B cell (primary cell): ENCODE results near the gene IFI30. TPM values are rescaled to one million over a fixed set of nuclear protein-coding genes. Genes with fewer than 3 reads are reported as not detected.

Experiments
- ATAC-seq: fragments of 200-7000 bp; cut with Tn5 transposase; one replicate; pipeline ENCODE4 v1.10.0; 2021; ENCODE audit warnings: low read depth, mild to moderate bottlenecking, moderate number of reproducible peaks, moderate library complexity
- CTCF ChIA-PET: fragments of 350-600 bp; sonication (Branson Sonifier 250); formaldehyde crosslinking; loops from one replicate; lab custom pipeline; 2021; ENCODE audit warnings: antibody characterized with exemption, inconsistent platforms; lab: Charles Lee
- POLR2A ChIA-PET: fragments of 350-600 bp; sonication (Branson Sonifier 250); formaldehyde crosslinking; loops from one replicate; lab custom pipeline; 2021; ENCODE audit warnings: antibody characterized with exemption; lab: Charles Lee
- DNase-seq: peaks from one replicate; pipeline ENCODE4 v3.0.0; 2013
- H2AFZ ChIP-seq: 2 replicates; pipeline ENCODE4 v1.6.1; 2012; ENCODE audit warnings: mild to moderate bottlenecking, low read depth, low read length; ENCODE audit not compliant: insufficient read depth, poor library complexity, severe bottlenecking
- H3K27ac ChIP-seq, 2 donors: 1 replicate in 1 of 2; 2 replicates in 1 of 2; pipeline ENCODE4 v1.5.1; 2012 to 2013; ENCODE audit warnings: low read length in 2 of 2, mild to moderate bottlenecking in 2 of 2, moderate library complexity in 1 of 2
- H3K27me3 ChIP-seq, 4 experiments: fragments of 200-600 bp in 1 of 4; sonication (generic) in 1 of 4; replicated peaks in 1 of 4; 1 replicate in 2 of 4; 2 replicates in 2 of 4; pipeline versions ENCODE4 v1.6.1 to v1.7.0; 2013 to 2016; ENCODE audit warnings: low read length in 3 of 4, mild to moderate bottlenecking in 2 of 4, mixed read lengths in 1 of 4, moderate library complexity in 1 of 4; ENCODE audit not compliant: insufficient read depth in 4 of 4, control insufficient read depth in 3 of 4; ENCODE audit errors: control extremely low read depth in 1 of 4
- H3K36me3 ChIP-seq, 2 experiments: replicated peaks in 1 of 2; 1 replicate in 1 of 2; 2 replicates in 1 of 2; pipeline versions ENCODE4 v1.6.1 to v1.7.1; 2013; ENCODE audit warnings: low read length in 1 of 2; ENCODE audit not compliant: insufficient read depth in 2 of 2, control insufficient read depth in 1 of 2; ENCODE audit errors: control extremely low read depth in 1 of 2, extremely low read depth in 1 of 2
- H3K4me1 ChIP-seq, 2 donors: fragments of 200-600 bp in 1 of 2; sonication (generic) in 1 of 2; 1 replicate in 1 of 2; 2 replicates in 1 of 2; pipeline versions ENCODE4 v1.5.1 to v1.6.1; 2013 to 2017; ENCODE audit warnings: low read length in 2 of 2; ENCODE audit not compliant: control insufficient read depth in 2 of 2, insufficient read depth in 2 of 2
- H3K4me2 ChIP-seq: replicated peaks from 2 replicates; pipeline ENCODE3; 2012; ENCODE audit warnings: mild to moderate bottlenecking, low read depth, low read length; ENCODE audit not compliant: poor library complexity, severe bottlenecking
- H3K4me3 ChIP-seq, 5 experiments: fragments of 200-600 bp in 1 of 5; sonication (generic) in 1 of 5; 1 replicate in 3 of 5; 2 replicates in 2 of 5; pipeline versions ENCODE4 v1.5.1 to v1.7.0; 2011 to 2016; ENCODE audit warnings: low read length in 4 of 5, mild to moderate bottlenecking in 4 of 5, low read depth in 2 of 5, control low read depth in 1 of 5, moderate library complexity in 1 of 5; ENCODE audit not compliant: insufficient read depth in 1 of 5; ENCODE audit errors: control extremely low read depth in 1 of 5, extremely low read depth in 1 of 5
- H3K79me2 ChIP-seq: fragments of 200-600 bp; sonication (generic); one replicate; pipeline ENCODE4 v1.6.0; 2016; ENCODE audit warnings: low read length; ENCODE audit not compliant: control insufficient read depth, insufficient read depth
- H3K9ac ChIP-seq: fragments of 200-600 bp; sonication (generic); 2 replicates; pipeline ENCODE4 v1.6.1; 2017; ENCODE audit warnings: mild to moderate bottlenecking, low read length, moderate library complexity
- H3K9me3 ChIP-seq, 3 donors: one replicate each; pipeline versions ENCODE4 v1.6.1 to v1.7.1; 2013; ENCODE audit warnings: low read length in 2 of 3; ENCODE audit not compliant: control insufficient read depth in 2 of 3, insufficient read depth in 1 of 3; ENCODE audit errors: control extremely low read depth in 1 of 3
- H4K20me1 ChIP-seq: 2 replicates; pipeline ENCODE4 v1.6.0; 2012; ENCODE audit warnings: mild to moderate bottlenecking, low read length; ENCODE audit not compliant: insufficient read depth, control insufficient read depth, poor library complexity, severe bottlenecking
- H3K27ac Mint-ChIP-seq: one replicate; pipeline ENCODE4 v1.8.0; 2021; ENCODE audit warnings: mixed read lengths
- H3K27me3 Mint-ChIP-seq: one replicate; pipeline ENCODE4 v1.8.0; 2021; ENCODE audit warnings: mixed read lengths
- H3K4me1 Mint-ChIP-seq: one replicate; pipeline ENCODE4 v1.8.0; 2021; ENCODE audit warnings: mixed read lengths
- H3K4me3 Mint-ChIP-seq: one replicate; pipeline ENCODE4 v1.8.0; 2021; ENCODE audit warnings: mixed read lengths
- H3K9me3 Mint-ChIP-seq: one replicate; pipeline ENCODE4 v1.8.0; 2022; ENCODE audit warnings: mixed read lengths; ENCODE audit not compliant: insufficient read depth
- EZH2 ChIP-seq: IDR thresholded peaks from 2 replicates; pipeline ENCODE4 v1.6.1; 2012; ENCODE audit warnings: borderline replicate concordance, low read depth, mild to moderate bottlenecking, moderate library complexity, low read length; ENCODE audit not compliant: insufficient read depth, poor library complexity, severe bottlenecking
- WGBS: methylation state at CpG from one replicate; pipeline ENCODE4 v1.1.5; 2013; ENCODE audit warnings: missing lambda C conversion rate; ENCODE audit not compliant: insufficient coverage; 5-methylcytosine and 5-hydroxymethylcytosine counted together
- intact Hi-C: fragments of 100-400 bp; cut with micrococcal nuclease; formaldehyde crosslinking; loops from one replicate; pipeline ENCODE4 v1.10.0; 2022
- polyA plus RNA-seq: library from polyadenylated mRNA; depleted of rRNA; stranded (reverse); fragments of >200 nt; gene quantifications from 2 replicates; pipeline ENCODE4 v1.2.3, GENCODE V29; 2012
- total RNA-seq, 2 donors: library from RNA; stranded (reverse); fragments of 120-200 nt in 1 of 2; gene quantifications; 1 replicate in 1 of 2; 2 replicates in 1 of 2; pipeline versions ENCODE4 v1.2.3 to v1.2.4, GENCODE V29; 2013 to 2022
- TF ChIP-seq, protein P1 (sequence below): fragments of 200-600 bp; IDR thresholded peaks from one replicate; pipeline ENCODE4 v1.8.0; 2022; ENCODE audit warnings: antibody characterized with exemption, mild to moderate bottlenecking

The IFI30 gene
- total and polyA plus RNA-seq, 2 donors (not counting 1 experiment from before 2014, with no cell fraction given) = 171 to 222 TPM

DNA sequence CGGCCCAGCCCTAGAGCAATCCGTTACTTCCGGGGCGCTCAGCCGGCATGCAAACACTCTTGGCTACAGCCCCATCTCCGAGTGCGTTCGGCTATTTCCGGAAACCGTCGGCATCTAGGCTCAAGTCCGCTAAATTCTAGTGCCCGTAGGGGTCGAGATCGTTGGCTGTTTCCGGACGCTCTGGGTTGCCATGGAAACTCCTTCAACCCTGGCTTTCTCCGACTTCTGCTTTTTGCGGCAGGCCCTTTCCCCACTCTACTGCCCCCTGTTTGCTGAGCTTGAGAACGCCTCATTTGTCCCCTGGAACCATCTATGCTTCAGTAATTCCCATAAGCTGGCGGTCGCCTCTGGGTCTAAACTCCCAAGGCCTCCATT is 21.2 kb upstream of the IFI30 start:
- H3K27me3 Mint-ChIP-seq = no peaks in the 10 kb centered on the region
- H3K36me3 ChIP-seq = peaks cover 0 to 17% of the 10 kb centered on the region in 2 experiments
- no peaks in the 10 kb centered on the region for H3K9me3 Mint-ChIP-seq
- peaks cover 10% of the 10 kb centered on the region for H3K79me2 ChIP-seq
- intact Hi-C loops = loop anchor here (1.0 to 2.0 kb wide), 8 partner anchors 16 to 220 kb away; partner anchors contain the start of genes CCDC124 and RAB3A
- H3K4me1 ChIP-seq = peaks cover 14 to 25% of the 10 kb centered on the region in 2 donors
- ChIA-PET POLR2A (interaction anchor here (0.6 to 2.5 kb wide), 16 partner anchors 12 to 151 kb away, joined by 3 to 18 read pairs (median 4); partner anchors contain the start of genes ARRDC2, MAST3 and MPV17L2), CTCF (interaction anchor here (0.6 to 2.4 kb wide), 21 partner anchors 9 to 220 kb away, joined by 3 to 16 read pairs (median 5); partner anchors contain the start of genes ARRDC2, CCDC124, IFI30 and MAST3)
- peak overlapping the region; percentile 73 for H2AFZ ChIP-seq
- no peaks in the 10 kb centered on the region for H3K27me3 ChIP-seq
- peak overlapping the region; percentile 90 to 93 for H3K27ac ChIP-seq
- peaks cover 23% of the 10 kb centered on the region for H3K4me1 Mint-ChIP-seq
- no peaks in the 10 kb centered on the region for H3K9me3 ChIP-seq
- DNase-seq (peak; percentile 100), ATAC-seq (peak; percentile 71)
- TF ChIP-seq EZH2 = no peak
- TF ChIP-seq, protein P1, sequence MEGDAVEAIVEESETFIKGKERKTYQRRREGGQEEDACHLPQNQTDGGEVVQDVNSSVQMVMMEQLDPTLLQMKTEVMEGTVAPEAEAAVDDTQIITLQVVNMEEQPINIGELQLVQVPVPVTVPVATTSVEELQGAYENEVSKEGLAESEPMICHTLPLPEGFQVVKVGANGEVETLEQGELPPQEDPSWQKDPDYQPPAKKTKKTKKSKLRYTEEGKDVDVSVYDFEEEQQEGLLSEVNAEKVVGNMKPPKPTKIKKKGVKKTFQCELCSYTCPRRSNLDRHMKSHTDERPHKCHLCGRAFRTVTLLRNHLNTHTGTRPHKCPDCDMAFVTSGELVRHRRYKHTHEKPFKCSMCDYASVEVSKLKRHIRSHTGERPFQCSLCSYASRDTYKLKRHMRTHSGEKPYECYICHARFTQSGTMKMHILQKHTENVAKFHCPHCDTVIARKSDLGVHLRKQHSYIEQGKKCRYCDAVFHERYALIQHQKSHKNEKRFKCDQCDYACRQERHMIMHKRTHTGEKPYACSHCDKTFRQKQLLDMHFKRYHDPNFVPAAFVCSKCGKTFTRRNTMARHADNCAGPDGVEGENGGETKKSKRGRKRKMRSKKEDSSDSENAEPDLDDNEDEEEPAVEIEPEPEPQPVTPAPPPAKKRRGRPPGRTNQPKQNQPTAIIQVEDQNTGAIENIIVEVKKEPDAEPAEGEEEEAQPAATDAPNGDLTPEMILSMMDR = peak; percentile 88
- peaks cover 17% of the 10 kb centered on the region for H4K20me1 ChIP-seq
- peak overlapping the region; percentile 89 for H3K4me3 Mint-ChIP-seq
- peak overlapping the region; percentile 77 for H3K9ac ChIP-seq
- H3K4me3 ChIP-seq = peak overlapping the region; percentile 63 to 88 (median 70)
- peak overlapping the region; percentile 95 for H3K27ac Mint-ChIP-seq
- under 1% methylated on average over 22 of the region's 22 CpGs for WGBS
- peak overlapping the region; percentile 99 for H3K4me2 ChIP-seq
